GM12878 (cell line): ENCODE data around the gene ABHD6.

Experiments
- CEBPB ChIP-seq, 2 experiments: fragments of 150-350 bp in 1 of 2; IDR thresholded peaks; 2 replicates each; pipeline ENCODE4 v1.6.1; 2012 to 2014; ENCODE audit warnings: low read depth in 2 of 2, low read length in 2 of 2, borderline replicate concordance in 1 of 2, inconsistent platforms in 1 of 2
- GABPA ChIP-seq: IDR thresholded peaks from 2 replicates; pipeline ENCODE4 v1.6.1; 2014; ENCODE audit warnings: antibody characterized with exemption, low read depth, mild to moderate bottlenecking, inconsistent platforms

- no peak for TF ChIP-seq GABPA
- TF ChIP-seq CEBPB (IDR thresholded peaks at IDR 0.05; ENCODE audit: borderline replicate concordance in 1 of 2, low read depth in 2 of 2, low read length in 2 of 2) = no peak
Measured at GRCh38 chr3:58307639-58308215, 70.1 kb downstream of the ABHD6 start.
